ENCODE data around the gene ATE1. TPM values are rescaled to one million over a fixed set of nuclear protein-coding genes. Genes with fewer than 3 reads are reported as not detected.

Gene ATE1
- total and polyA plus RNA-seq, 2 donors (not counting 1 experiment from before 2014, with no cell fraction given), result 8.2 to 32.0 TPM

DNA sequence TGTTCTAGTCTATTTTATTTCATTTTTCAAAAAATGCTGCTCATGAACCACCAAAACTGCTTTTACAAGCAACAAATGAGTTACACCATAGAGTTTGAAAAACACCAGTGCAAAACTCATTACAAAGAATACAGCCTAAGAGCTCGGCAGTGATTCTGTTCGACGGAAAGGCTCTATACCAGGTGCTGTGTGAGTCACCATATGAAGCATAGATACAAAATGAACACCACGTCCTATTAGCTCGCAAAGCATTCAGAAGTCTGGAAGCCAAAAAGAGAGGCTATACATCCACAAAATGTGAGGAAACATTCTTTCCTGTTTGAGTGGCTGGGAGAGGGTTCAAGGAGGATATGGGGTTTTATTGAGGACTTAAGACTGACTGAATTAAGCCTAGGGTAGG is 136.1 kb downstream of the ATE1 start:
- DNase-seq (no peak), ATAC-seq (ENCODE audit: low read depth) (no peak)
- H2AFZ ChIP-seq (ENCODE audit: insufficient read depth, low read depth, low read length, poor library complexity, severe bottlenecking), result no peak overlapping the region
- POLR2A ChIA-PET, result no interaction called here
- Mint-ChIP-seq H3K9me3 (ENCODE audit: insufficient read depth) (no peaks in the 10 kb centered on the region), H3K27ac (no peak overlapping the region), H3K27me3 (no peaks in the 10 kb centered on the region), H3K4me3 (no peak overlapping the region), H3K4me1 (no peaks in the 10 kb centered on the region)
- no peak overlapping the region for H3K4me2 ChIP-seq (replicated peaks; ENCODE audit: low read depth, low read length, poor library complexity, severe bottlenecking)
- 94% methylated on average over 4 of the region's 5 CpGs for WGBS (ENCODE audit: insufficient coverage)
- H3K79me2 ChIP-seq (ENCODE audit: control insufficient read depth, insufficient read depth, low read length), result no peaks in the 10 kb centered on the region
- no peaks in the 10 kb centered on the region for H3K4me1 ChIP-seq (ENCODE audit: control insufficient read depth in 2 of 2, insufficient read depth in 2 of 2, low read length in 2 of 2)
- no peak overlapping the region for H3K27ac ChIP-seq (ENCODE audit: low read length in 2 of 2)
- no peak for TF ChIP-seq EZH2 (IDR thresholded peaks at IDR 0.05; ENCODE audit: borderline replicate concordance, insufficient read depth, low read depth, low read length, poor library complexity, severe bottlenecking)
- TF ChIP-seq, protein P1, sequence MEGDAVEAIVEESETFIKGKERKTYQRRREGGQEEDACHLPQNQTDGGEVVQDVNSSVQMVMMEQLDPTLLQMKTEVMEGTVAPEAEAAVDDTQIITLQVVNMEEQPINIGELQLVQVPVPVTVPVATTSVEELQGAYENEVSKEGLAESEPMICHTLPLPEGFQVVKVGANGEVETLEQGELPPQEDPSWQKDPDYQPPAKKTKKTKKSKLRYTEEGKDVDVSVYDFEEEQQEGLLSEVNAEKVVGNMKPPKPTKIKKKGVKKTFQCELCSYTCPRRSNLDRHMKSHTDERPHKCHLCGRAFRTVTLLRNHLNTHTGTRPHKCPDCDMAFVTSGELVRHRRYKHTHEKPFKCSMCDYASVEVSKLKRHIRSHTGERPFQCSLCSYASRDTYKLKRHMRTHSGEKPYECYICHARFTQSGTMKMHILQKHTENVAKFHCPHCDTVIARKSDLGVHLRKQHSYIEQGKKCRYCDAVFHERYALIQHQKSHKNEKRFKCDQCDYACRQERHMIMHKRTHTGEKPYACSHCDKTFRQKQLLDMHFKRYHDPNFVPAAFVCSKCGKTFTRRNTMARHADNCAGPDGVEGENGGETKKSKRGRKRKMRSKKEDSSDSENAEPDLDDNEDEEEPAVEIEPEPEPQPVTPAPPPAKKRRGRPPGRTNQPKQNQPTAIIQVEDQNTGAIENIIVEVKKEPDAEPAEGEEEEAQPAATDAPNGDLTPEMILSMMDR (IDR thresholded peaks at IDR 0.05), result no peak
- H3K4me3 ChIP-seq (ENCODE audit: control extremely low read depth in 1 of 5, extremely low read depth in 1 of 5, insufficient read depth in 1 of 5, low read depth in 2 of 5, low read length in 4 of 5), result no peak overlapping the region
- no peaks in the 10 kb centered on the region for H3K9me3 ChIP-seq (ENCODE audit: control extremely low read depth in 1 of 3, control insufficient read depth in 2 of 3, insufficient read depth in 1 of 3, low read length in 2 of 3)
- CTCF ChIA-PET, result no interaction called here
- peaks cover 2 to 9% of the 10 kb centered on the region in 2 experiments for H3K36me3 ChIP-seq (replicated peaks in 1 of 2; ENCODE audit: control extremely low read depth in 1 of 2, control insufficient read depth in 1 of 2, extremely low read depth in 1 of 2, insufficient read depth in 2 of 2, low read length in 1 of 2)
- H3K9ac ChIP-seq (ENCODE audit: low read length), result no peak overlapping the region
- H3K27me3 ChIP-seq (replicated peaks in 1 of 4; ENCODE audit: control extremely low read depth in 1 of 4, control insufficient read depth in 3 of 4, insufficient read depth in 4 of 4, low read length in 3 of 4), result no peaks in the 10 kb centered on the region
- no peaks in the 10 kb centered on the region for H4K20me1 ChIP-seq (ENCODE audit: control insufficient read depth, insufficient read depth, low read length, poor library complexity, severe bottlenecking)
- intact Hi-C loops (cut with micrococcal nuclease), result no loop called here

DNA sequence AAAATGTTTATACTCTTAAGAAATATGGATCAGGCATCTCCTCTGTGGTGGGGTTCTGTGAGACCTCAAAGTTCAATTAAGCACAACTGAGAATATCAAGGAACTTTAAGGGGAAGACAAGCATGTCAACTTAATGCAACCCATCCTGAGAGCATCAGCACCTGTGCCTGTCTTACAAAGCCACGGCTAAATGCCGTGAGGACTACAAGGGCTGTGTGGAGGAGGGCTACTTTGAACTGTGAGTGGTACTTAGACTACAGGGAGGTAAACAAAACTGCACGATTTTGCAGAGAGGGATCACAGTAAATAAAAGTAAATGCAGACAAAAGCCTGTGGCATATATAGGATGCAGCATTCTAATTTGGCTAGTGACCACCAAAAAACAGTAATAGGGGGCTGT is 139.1 kb downstream of the ATE1 start:
- no peaks in the 10 kb centered on the region for H4K20me1 ChIP-seq (ENCODE audit: control insufficient read depth, insufficient read depth, low read length, poor library complexity, severe bottlenecking)
- H3K9me3 Mint-ChIP-seq (ENCODE audit: insufficient read depth), result no peaks in the 10 kb centered on the region
- intact Hi-C loops (cut with micrococcal nuclease), result no loop called here
- no peaks in the 10 kb centered on the region for H3K9me3 ChIP-seq (ENCODE audit: control extremely low read depth in 1 of 3, control insufficient read depth in 2 of 3, insufficient read depth in 1 of 3, low read length in 2 of 3)
- ChIA-PET CTCF (no interaction called here), POLR2A (no interaction called here)
- H3K9ac ChIP-seq (ENCODE audit: low read length), result no peak overlapping the region
- no peak for TF ChIP-seq EZH2 (IDR thresholded peaks at IDR 0.05; ENCODE audit: borderline replicate concordance, insufficient read depth, low read depth, low read length, poor library complexity, severe bottlenecking)
- TF ChIP-seq, protein P1 (IDR thresholded peaks at IDR 0.05), result no peak
- H3K4me1 ChIP-seq (ENCODE audit: control insufficient read depth in 2 of 2, insufficient read depth in 2 of 2, low read length in 2 of 2), result no peaks in the 10 kb centered on the region
- H3K4me2 ChIP-seq (replicated peaks; ENCODE audit: low read depth, low read length, poor library complexity, severe bottlenecking), result no peak overlapping the region
- no peak overlapping the region for H3K4me3 Mint-ChIP-seq
- no peaks in the 10 kb centered on the region for H3K27me3 ChIP-seq (replicated peaks in 1 of 4; ENCODE audit: control extremely low read depth in 1 of 4, control insufficient read depth in 3 of 4, insufficient read depth in 4 of 4, low read length in 3 of 4)
- H2AFZ ChIP-seq (ENCODE audit: insufficient read depth, low read depth, low read length, poor library complexity, severe bottlenecking), result no peak overlapping the region
- H3K36me3 ChIP-seq (replicated peaks in 1 of 2; ENCODE audit: control extremely low read depth in 1 of 2, control insufficient read depth in 1 of 2, extremely low read depth in 1 of 2, insufficient read depth in 2 of 2, low read length in 1 of 2), result peaks cover 2 to 9% of the 10 kb centered on the region in 2 experiments
- DNase-seq (no peak), ATAC-seq (ENCODE audit: low read depth) (no peak)
- 100% methylated on average over 2 of the region's 3 CpGs for WGBS (ENCODE audit: insufficient coverage)
- H3K79me2 ChIP-seq (ENCODE audit: control insufficient read depth, insufficient read depth, low read length), result no peaks in the 10 kb centered on the region
- no peak overlapping the region for H3K27ac Mint-ChIP-seq
- H3K27ac ChIP-seq (ENCODE audit: low read length in 2 of 2), result no peak overlapping the region
- no peaks in the 10 kb centered on the region for H3K27me3 Mint-ChIP-seq
- H3K4me3 ChIP-seq (ENCODE audit: control extremely low read depth in 1 of 5, extremely low read depth in 1 of 5, insufficient read depth in 1 of 5, low read depth in 2 of 5, low read length in 4 of 5), result no peak overlapping the region
- H3K4me1 Mint-ChIP-seq, result no peaks in the 10 kb centered on the region

All from B cell (primary cell).